ENCODE data around the gene CD300H.

CD300H gene

DNA sequence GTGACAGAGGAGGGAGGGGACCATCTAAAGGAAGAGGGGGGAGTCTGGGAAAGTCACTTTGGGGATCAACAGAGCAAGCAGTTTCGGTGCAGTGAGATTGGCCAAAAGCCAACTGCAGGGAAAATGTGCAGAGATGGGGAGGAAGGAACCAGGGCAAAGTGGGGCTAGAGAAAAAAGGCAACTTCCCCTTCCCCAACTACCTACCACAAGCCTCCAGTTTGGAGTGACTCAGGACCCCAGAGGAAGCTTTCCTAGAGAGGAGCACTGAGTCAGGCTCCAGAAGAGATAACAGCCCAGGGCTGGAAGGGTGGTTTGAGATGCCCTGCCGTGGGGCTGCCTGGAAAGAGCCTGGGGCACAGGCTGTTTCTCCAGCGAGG lies 31.7 kb upstream of the CD300H start:
- no peak overlapping the region for H3K4me3 ChIP-seq (ENCODE audit: low read depth, low read length)
- no peak for DNase-seq (ENCODE audit: low read depth)
- TF ChIP-seq CTCF (conservative IDR thresholded peaks at IDR 0.05; ENCODE audit: low read depth, low read length), result no peak

DNA sequence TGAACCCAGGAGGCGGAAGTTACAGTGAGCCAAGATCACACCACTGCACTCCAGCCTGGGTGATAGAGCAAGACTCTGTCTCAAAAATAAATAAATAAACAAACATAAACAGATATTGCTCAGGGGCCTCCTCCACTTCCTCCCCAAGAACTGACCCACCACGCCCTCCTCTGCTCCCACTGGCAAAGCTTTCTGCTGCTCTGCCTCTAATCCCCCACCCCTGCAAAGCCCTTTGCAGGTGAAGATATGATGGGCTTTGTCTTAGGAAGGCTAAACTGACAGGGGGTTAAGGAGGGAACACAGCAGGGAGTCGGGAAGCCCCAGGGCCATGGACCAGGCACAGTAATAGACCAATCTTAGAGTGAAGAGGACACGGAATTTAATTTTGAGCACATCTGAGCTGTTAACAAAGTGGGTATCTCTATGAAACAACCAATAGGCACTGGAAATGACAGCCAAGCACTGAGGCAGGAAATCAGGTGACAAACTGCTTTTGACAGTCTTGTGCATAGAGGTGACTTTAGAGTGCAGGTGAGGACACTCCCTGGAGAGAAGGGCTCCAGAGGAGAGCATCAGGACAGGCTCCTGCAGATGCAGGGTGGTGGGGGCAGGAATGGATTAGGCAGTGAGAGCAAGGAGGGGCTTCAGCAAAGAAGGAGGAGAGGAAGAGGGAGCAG lies 31.2 kb upstream of the CD300H start:
- H3K4me3 ChIP-seq (ENCODE audit: low read depth, low read length), result no peak overlapping the region
- TF ChIP-seq CTCF (conservative IDR thresholded peaks at IDR 0.05; ENCODE audit: low read depth, low read length), result no peak
- no peak for DNase-seq (ENCODE audit: low read depth)

DNA sequence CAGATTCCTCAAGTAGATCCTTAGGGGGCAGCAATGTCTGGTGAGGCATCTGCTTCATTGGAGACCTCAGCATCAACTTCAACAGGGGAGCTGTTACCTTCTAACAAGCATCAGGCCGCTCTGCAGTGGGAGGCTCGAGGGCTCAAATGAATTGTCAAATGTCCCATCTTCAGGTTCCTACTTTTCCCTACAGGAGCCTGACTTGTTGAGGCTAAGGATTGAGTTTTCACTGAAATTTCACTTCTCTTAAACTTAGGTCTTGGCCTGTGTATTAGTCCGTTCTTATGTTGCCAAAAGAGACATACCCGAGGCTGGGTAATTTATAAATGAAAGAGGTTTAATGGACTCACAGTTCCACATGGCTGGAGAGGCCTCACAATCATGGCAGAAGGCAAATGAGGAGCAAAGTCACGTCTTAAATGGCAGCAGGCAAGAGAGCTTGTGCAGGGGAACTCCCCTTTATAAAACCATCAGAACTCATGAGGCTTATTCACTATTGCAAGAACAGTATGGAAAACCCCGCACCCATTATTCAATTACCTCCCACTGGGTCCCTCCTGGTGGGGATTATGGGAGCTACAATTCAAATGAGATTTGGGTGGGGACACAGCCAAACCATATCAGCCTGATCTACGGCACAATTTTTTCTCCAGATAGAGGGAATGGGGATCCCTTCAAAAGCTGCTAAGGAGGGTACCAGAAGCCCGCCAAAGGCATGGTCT lies 29.9 kb upstream of the CD300H start:
- DNase-seq (ENCODE audit: low read depth), result no peak
- TF ChIP-seq CTCF (conservative IDR thresholded peaks at IDR 0.05; ENCODE audit: low read depth, low read length), result no peak
- no peak overlapping the region for H3K4me3 ChIP-seq (ENCODE audit: low read depth, low read length)

- no peak for TF ChIP-seq CTCF (conservative IDR thresholded peaks at IDR 0.05; ENCODE audit: low read depth, low read length)
- no peak for DNase-seq (ENCODE audit: low read depth)
- no peak overlapping the region for H3K4me3 ChIP-seq (ENCODE audit: low read depth, low read length)
Measured at GRCh38 chr17:74595037-74595750, 27.9 kb upstream of the CD300H start.

DNA sequence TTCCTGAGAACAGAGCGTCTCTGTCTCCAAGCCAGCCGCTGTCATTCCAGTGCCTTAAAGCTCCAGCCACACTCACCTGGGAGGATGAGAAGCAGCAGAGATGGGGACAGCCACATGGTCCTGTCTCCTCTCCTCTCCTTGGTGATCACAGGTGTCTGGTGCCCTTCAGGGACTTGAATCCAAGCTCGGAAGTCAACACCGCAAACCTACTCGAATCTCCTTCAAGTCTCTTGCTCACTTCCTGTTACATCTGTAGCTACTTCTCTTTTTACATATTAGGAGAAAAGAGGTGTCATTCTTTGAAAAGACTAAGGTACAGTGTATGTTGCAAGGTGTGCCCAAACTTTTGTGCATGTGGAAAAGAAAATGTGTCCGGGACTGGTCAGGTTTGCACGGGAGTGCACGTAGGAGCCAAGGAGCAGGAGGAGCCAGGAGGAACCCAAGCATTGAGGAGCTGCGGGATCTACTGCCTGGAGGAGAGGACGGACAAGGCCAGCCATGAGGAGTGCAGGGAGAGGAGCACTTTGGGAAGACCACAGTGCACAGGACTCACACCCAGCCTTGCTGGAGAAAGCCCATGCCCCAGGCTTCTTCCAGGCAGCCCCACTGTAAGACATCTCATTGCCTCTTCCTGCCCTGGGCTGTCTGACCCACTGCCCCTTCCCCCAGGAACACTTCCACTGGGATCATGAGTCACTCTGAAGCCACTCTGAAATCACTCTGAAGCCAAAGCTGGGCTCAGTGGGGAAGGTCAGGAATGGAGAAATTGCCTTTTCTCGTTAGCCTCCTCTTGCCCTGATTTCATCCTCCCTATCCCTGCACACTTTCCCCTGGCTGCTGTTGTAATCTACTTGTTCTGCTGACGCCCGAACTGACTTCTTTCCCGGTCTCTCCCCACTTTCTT lies 25.0 kb upstream of the CD300H start, which contains the start of gene CD300LD:
Gene CD300LD, minus strand, starts transcription at position 197 of the 904 bp plus-strand sequence. Its CDS starts 81 bp downstream, at position 116.
- no peak for DNase-seq (ENCODE audit: low read depth)
- no peak for TF ChIP-seq CTCF (conservative IDR thresholded peaks at IDR 0.05; ENCODE audit: low read depth, low read length)
- no peak within 1 kb of the TSS for H3K4me3 ChIP-seq (ENCODE audit: low read depth, low read length)

DNA sequence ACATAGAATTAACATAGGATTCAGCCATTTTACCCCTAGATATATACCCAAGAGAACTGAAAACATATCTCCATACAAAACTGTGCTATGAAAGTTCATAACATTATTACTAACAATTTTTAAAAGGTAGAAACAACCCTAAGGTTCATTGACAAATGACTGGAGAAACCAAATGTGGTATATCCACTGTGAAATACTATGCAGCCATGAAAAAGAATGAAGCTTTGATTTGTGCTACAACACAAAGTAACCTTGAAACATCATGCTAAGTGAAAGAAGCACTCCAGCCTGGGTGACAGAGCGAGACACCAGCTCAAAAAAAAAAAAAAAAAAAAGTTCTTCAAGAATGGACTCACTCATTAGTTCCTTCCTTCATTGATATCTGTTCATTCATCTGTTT lies 24.2 kb upstream of the CD300H start:
- no peak for DNase-seq (ENCODE audit: low read depth)
- H3K4me3 ChIP-seq (ENCODE audit: low read depth, low read length), result no peak overlapping the region
- no peak for TF ChIP-seq CTCF (conservative IDR thresholded peaks at IDR 0.05; ENCODE audit: low read depth, low read length)

All from choroid plexus epithelial cell (primary cell).